ENCODE measurements around the gene SORCS2. TPM values are rescaled to one million over a fixed set of nuclear protein-coding genes. Genes with fewer than 3 reads are reported as not detected.

The SORCS2 gene
- total and polyA plus RNA-seq, 2 of the 4 experiments (the other 2 are of a cell fraction), result 0.36 to 0.62 TPM

- Histone ChIP-seq H3K9me3 (ENCODE audit: control insufficient read depth, insufficient read depth, low read length) (no peaks in the 10 kb centered on the region), H3K36me3 (ENCODE audit: control insufficient read depth, insufficient read depth, low read length) (no peaks in the 10 kb centered on the region), H4K8ac (ENCODE audit: low read depth in 2 of 2, low read length in 2 of 2) (no peak overlapping the region), H3K4me2 (ENCODE audit: low read depth, low read length) (no peak overlapping the region), H3K27ac (ENCODE audit: insufficient read depth, low read length) (no peak overlapping the region), H4K5ac (ENCODE audit: low read depth, low read length) (no peak overlapping the region), H3K9ac (ENCODE audit: low read depth, low read length) (no peak overlapping the region), H4K20me1 (ENCODE audit: insufficient read depth, low read length) (no peaks in the 10 kb centered on the region), H3K23ac (ENCODE audit: low read depth, low read length) (no peak overlapping the region), H4K91ac (ENCODE audit: insufficient read depth, low read depth, low read length) (no peak overlapping the region), H2BK15ac (ENCODE audit: low read depth, low read length) (no peak overlapping the region), H3K14ac (replicated peaks; ENCODE audit: low read depth, low read length) (no peak overlapping the region), H3K27me3 (ENCODE audit: control insufficient read depth, insufficient read depth, low read length) (peaks cover 58% of the 10 kb centered on the region), H2AFZ (replicated peaks; ENCODE audit: low read length, poor library complexity) (no peak overlapping the region), H2BK20ac (ENCODE audit: low read depth, low read length) (no peak overlapping the region), H3K4ac (ENCODE audit: low read depth, low read length) (no peak overlapping the region), H3K9me1 (ENCODE audit: insufficient read depth, low read length) (no peaks in the 10 kb centered on the region), H3K56ac (ENCODE audit: extremely low read depth, insufficient read depth, low read length) (no peak overlapping the region), H3K4me3 (ENCODE audit: insufficient read depth, low read depth, low read length) (no peak overlapping the region), H2AK5ac (ENCODE audit: low read depth, low read length) (no peak overlapping the region), H2AK9ac (replicated peaks; ENCODE audit: low read depth, low read length, poor library complexity) (no peak overlapping the region), H3K4me1 (ENCODE audit: control insufficient read depth, insufficient read depth, low read length) (no peaks in the 10 kb centered on the region), H3K79me1 (ENCODE audit: low read depth in 1 of 2, low read length in 2 of 2) (no peaks in the 10 kb centered on the region), H3K18ac (ENCODE audit: low read depth, low read length) (no peak overlapping the region), H2BK120ac (ENCODE audit: low read depth, low read length) (no peak overlapping the region), H2BK5ac (ENCODE audit: low read depth, low read length, poor library complexity, severe bottlenecking) (no peak overlapping the region)
- WGBS, 2 experiments (ENCODE audit: extremely low coverage in 2 of 2, insufficient read length in 1 of 2), result no CpG with 5 or more reads among the region's 13 CpGs
- POLR2A ChIA-PET (ENCODE audit: unreplicated experiment), result no interaction called here
- ATAC-seq (ENCODE audit: low read depth), result no peak
- TF ChIP-seq, protein P1, sequence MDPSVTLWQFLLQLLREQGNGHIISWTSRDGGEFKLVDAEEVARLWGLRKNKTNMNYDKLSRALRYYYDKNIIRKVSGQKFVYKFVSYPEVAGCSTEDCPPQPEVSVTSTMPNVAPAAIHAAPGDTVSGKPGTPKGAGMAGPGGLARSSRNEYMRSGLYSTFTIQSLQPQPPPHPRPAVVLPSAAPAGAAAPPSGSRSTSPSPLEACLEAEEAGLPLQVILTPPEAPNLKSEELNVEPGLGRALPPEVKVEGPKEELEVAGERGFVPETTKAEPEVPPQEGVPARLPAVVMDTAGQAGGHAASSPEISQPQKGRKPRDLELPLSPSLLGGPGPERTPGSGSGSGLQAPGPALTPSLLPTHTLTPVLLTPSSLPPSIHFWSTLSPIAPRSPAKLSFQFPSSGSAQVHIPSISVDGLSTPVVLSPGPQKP (IDR thresholded peaks at IDR 0.05; ENCODE audit: borderline replicate concordance, low read depth, low read length), result no peak
- TF ChIP-seq POLR2A (IDR thresholded peaks at IDR 0.05; ENCODE audit: low read depth, low read length) (no peak), MXI1 (IDR thresholded peaks at IDR 0.05; ENCODE audit: borderline replicate concordance, low read depth, low read length) (no peak)
- BruUV-seq (replicated peaks), result no TSS peak
- dilution Hi-C loops (cut with HindIII; ENCODE audit: low sequenced_read_pairs, unreplicated experiment) (no loop called here), intact Hi-C loops (cut with micrococcal nuclease) (no loop called here), in situ Hi-C loops (cut with MboI; ENCODE audit: low sequenced_read_pairs) (no loop called here)
- CTCF ChIA-PET, result no interaction called here
- DNase-seq, result no peak
These were observed 334.2 kb downstream of the SORCS2 start for GRCh38 chr4:7526491-7526890.
